Activated CD8-positive, alpha-beta T cell treated with anti-CD3 and anti-CD28 coated beads for 36 hours (primary cell): ENCODE measurements around the gene EID2. TPM values are rescaled to one million over a fixed set of nuclear protein-coding genes. Genes with fewer than 3 reads are reported as not detected.
A peak's percentile ranks its signal among the peaks of the same experiment; 100 is the strongest.

Experiments
- ATAC-seq: fragments of 200-7000 bp; cut with Tn5 transposase; one replicate; pipeline ENCODE4 v1.10.0; 2021; ENCODE audit warnings: mild to moderate bottlenecking, moderate library complexity
- CTCF ChIA-PET: fragments of 350-600 bp; sonication (Branson Sonifier 250); formaldehyde crosslinking; loops from one replicate; lab custom pipeline; 2021; ENCODE audit warnings: antibody characterized with exemption; lab: Charles Lee
- POLR2A ChIA-PET: fragments of 350-600 bp; sonication (Branson Sonifier 250); formaldehyde crosslinking; loops from one replicate; lab custom pipeline; 2021; ENCODE audit warnings: antibody characterized with exemption; lab: Charles Lee
- DNase-seq: peaks from one replicate; pipeline ENCODE4 v3.0.0-alpha.2; 2020
- H3K27ac Mint-ChIP-seq: one replicate; pipeline ENCODE4 v1.8.0; 2021; ENCODE audit warnings: mild to moderate bottlenecking, mixed read lengths
- H3K27me3 Mint-ChIP-seq: one replicate; pipeline ENCODE4 v1.8.0; 2021; ENCODE audit warnings: mixed read lengths
- H3K36me3 Mint-ChIP-seq: one replicate; pipeline ENCODE4 v1.8.0; 2021; ENCODE audit warnings: low read depth, mixed read lengths
- H3K4me1 Mint-ChIP-seq: one replicate; pipeline ENCODE4 v1.8.0; 2021; ENCODE audit warnings: low read depth, mixed read lengths
- H3K4me3 Mint-ChIP-seq: one replicate; pipeline ENCODE4 v1.8.0; 2021; ENCODE audit warnings: mild to moderate bottlenecking, moderate library complexity, mixed read lengths
- H3K9me3 Mint-ChIP-seq: one replicate; pipeline ENCODE4 v1.8.0; 2021; ENCODE audit warnings: mixed read lengths
- CTCF ChIP-seq: fragments of 200-600 bp; IDR thresholded peaks from one replicate; pipeline ENCODE4 v1.8.0; 2022; ENCODE audit warnings: antibody characterized with exemption, mild to moderate bottlenecking
- intact Hi-C: fragments of 100-400 bp; cut with micrococcal nuclease; formaldehyde crosslinking; loops from one replicate; pipeline ENCODE4 v1.10.0; 2022
- total RNA-seq, 2 experiments: library from RNA; stranded (reverse); gene quantifications; one replicate each; pipeline ENCODE4 v1.2.3, GENCODE V29; 2021

Gene EID2
- total RNA-seq, 2 experiments from 2014 or later: 11.1 to 11.7 TPM

GRCh38 chr19:39582442-39582841 is 42.5 kb upstream of the EID2 start:
- no peak for TF ChIP-seq CTCF
- H3K4me1 Mint-ChIP-seq: no peaks in the 10 kb centered on the region
- intact Hi-C loops: no loop called here
- peaks cover 43% of the 10 kb centered on the region for H3K27me3 Mint-ChIP-seq
- CTCF ChIA-PET: no interaction called here
- no peak overlapping the region for H3K27ac Mint-ChIP-seq
- ATAC-seq (peak; percentile 58), DNase-seq (peak; percentile 6)
- H3K36me3 Mint-ChIP-seq: no peaks in the 10 kb centered on the region
- H3K4me3 Mint-ChIP-seq: no peak overlapping the region
- H3K9me3 Mint-ChIP-seq: peaks cover 6% of the 10 kb centered on the region
- POLR2A ChIA-PET: no interaction called here

DNA sequence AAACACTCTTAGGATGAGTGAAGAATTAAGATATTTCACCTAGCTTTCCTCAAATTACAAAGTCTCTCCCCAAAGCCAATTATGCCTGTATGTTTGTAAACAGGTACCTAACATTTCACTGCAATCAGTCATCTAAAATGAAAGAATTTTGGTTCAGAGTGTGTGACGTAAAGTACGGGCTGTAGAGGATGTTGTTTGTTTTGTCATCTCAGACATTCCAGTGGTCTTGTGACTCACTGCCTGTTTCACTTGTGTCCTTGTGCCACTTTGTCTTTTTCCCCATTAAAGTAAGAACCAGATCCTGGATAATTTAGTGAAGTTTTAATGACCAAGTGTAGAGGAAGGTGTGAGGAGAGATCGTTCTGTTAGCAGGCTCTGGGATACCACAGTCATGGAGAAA is 28.6 kb upstream of the EID2 start:
- CTCF ChIA-PET: no interaction called here
- H3K4me3 Mint-ChIP-seq: no peak overlapping the region
- intact Hi-C loops: no loop called here
- no peaks in the 10 kb centered on the region for H3K36me3 Mint-ChIP-seq
- ATAC-seq: no peak
- H3K4me1 Mint-ChIP-seq: no peaks in the 10 kb centered on the region
- no peak for DNase-seq
- POLR2A ChIA-PET: no interaction called here
- TF ChIP-seq CTCF: no peak
- no peak overlapping the region for H3K27ac Mint-ChIP-seq
- peaks cover 8% of the 10 kb centered on the region for H3K9me3 Mint-ChIP-seq
- peaks cover 21% of the 10 kb centered on the region for H3K27me3 Mint-ChIP-seq

DNA sequence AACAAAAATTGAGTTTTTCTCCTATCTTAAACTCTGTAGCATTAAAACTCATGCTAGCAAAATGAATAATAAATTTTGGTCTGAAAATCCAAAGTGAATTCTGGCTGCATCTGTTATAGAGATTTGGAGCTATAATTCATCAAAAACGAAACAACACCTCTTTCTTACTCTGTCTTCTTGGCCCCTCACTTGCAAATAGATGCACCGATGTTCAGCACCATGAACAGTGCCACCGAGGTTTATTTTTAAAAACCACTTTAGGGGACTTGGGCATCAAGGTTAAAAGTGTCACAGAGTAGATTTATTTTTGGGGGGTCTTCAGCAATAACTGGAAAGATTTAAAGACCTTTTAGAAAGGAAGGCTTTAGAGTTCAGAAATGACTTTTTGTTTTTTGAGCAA is 26.1 kb upstream of the EID2 start:
- ChIA-PET POLR2A (no interaction called here), CTCF (no interaction called here)
- no peak for DNase-seq
- H3K4me3 Mint-ChIP-seq: no peak overlapping the region
- H3K36me3 Mint-ChIP-seq: no peaks in the 10 kb centered on the region
- no peak for ATAC-seq
- no peaks in the 10 kb centered on the region for H3K9me3 Mint-ChIP-seq
- no peaks in the 10 kb centered on the region for H3K4me1 Mint-ChIP-seq
- H3K27ac Mint-ChIP-seq: no peak overlapping the region
- H3K27me3 Mint-ChIP-seq: peaks cover 14% of the 10 kb centered on the region
- TF ChIP-seq CTCF: no peak
- intact Hi-C loops: no loop called here

DNA sequence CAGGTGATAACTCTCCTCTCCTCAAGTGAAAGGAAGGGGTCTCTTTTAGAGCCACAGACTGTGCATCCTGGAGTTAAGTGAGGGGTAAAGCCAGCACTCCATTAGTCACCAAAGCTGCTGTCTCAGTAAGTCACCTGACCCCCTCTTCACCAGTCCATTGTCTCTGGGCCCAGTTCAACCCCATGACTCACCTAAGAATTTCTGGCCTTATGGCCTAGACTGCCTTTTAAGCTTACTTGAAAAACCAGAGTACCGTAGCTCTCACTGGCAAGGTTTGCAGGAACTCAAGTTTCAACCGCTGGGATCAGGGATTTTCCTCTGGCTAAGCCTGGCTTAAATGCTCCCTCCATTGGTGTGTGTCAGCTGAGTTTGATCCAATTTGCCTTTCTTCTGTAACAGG is 23.4 kb upstream of the EID2 start:
- intact Hi-C loops: no loop called here
- TF ChIP-seq CTCF: no peak
- ChIA-PET CTCF (interaction anchor here (3.4 kb wide), 1 partner anchor 12 kb away, joined by 17 read pairs; no protein-coding TSS in a partner anchor), POLR2A (no interaction called here)
- no peaks in the 10 kb centered on the region for H3K36me3 Mint-ChIP-seq
- H3K4me3 Mint-ChIP-seq: no peak overlapping the region
- no peak overlapping the region for H3K27ac Mint-ChIP-seq
- H3K4me1 Mint-ChIP-seq: peaks cover 8% of the 10 kb centered on the region
- no peak for DNase-seq
- H3K27me3 Mint-ChIP-seq: peaks cover 4% of the 10 kb centered on the region
- no peaks in the 10 kb centered on the region for H3K9me3 Mint-ChIP-seq
- no peak for ATAC-seq

DNA sequence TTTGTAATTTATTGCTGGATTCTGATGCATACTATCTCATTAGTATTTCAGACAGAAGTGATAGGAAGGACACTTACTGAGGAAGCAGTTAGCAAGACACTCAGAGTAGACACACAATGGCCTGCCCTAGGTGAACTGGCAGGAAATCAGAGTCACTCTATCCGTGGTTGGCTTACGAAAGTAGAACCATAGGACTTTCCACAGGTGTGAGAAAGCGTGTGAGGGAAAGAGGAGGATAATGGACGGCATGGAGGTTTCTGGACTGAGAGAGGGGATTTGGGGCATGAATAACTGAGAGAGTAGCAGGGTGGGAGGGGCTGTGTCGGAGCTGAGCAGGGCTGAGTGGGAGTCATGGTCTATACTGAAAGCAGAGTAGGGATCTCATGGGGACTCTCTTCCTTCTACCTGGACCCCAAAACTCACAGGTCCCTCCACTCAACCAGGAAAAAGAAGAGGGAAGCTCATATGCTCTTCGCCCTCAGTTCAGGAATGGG is 18.7 kb upstream of the EID2 start:
- Mint-ChIP-seq H3K9me3 (no peaks in the 10 kb centered on the region), H3K27ac (peak overlapping the region; percentile 85), H3K4me1 (peaks cover 18% of the 10 kb centered on the region), H3K36me3 (no peaks in the 10 kb centered on the region), H3K27me3 (no peaks in the 10 kb centered on the region), H3K4me3 (peak overlapping the region; percentile 46)
- DNase-seq: no peak
- ATAC-seq: peak; percentile 69
- no peak for TF ChIP-seq CTCF
- intact Hi-C loops: loop anchor here (10.0 kb wide), 1 partner anchor 206 kb away; no protein-coding TSS in a partner anchor
- CTCF ChIA-PET: interaction anchor here (1.3 kb wide), 1 partner anchor 118 kb away, joined by 3 read pairs; no protein-coding TSS in a partner anchor
- POLR2A ChIA-PET: no interaction called here
